M059J (cell line): ENCODE data around the gene CACNA1G. TPM values are rescaled to one million over a fixed set of nuclear protein-coding genes. Genes with fewer than 3 reads are reported as not detected.

Experiments used
- DNase-seq: peaks from one replicate; pipeline ENCODE4 v3.0.0-alpha.2; 2012; ENCODE audit warnings: low read depth
- total RNA-seq: library from RNA; depleted of rRNA; stranded (reverse); fragments of >200 nt; shearing (Covaris generic); gene quantifications from 2 replicates; pipeline ENCODE4 v1.2.3, GENCODE V29; 2014; rRNA removed

CACNA1G gene
- total RNA-seq, result 0.15 TPM in 1 of 2 replicates, not detected in the other

GRCh38 chr17:50560185-50560824 lies at the start of gene CACNA1G:
Gene CACNA1G, plus strand, starts transcription at chr17:50560715. Its CDS starts 745 bp downstream, at chr17:50561460.
- peak; percentile 80 for DNase-seq

- DNase-seq, result peak; percentile 73
Measured at GRCh38 chr17:50511058-50511457, 49.5 kb upstream of the CACNA1G start.

GRCh38 chr17:50513495-50513894 lies 47.0 kb upstream of the CACNA1G start:
- no peak for DNase-seq

GRCh38 chr17:50514388-50514787 lies 46.1 kb upstream of the CACNA1G start:
- DNase-seq, result no peak

GRCh38 chr17:50514936-50515702 lies 45.4 kb upstream of the CACNA1G start:
- no peak for DNase-seq

- no peak for DNase-seq
Measured at GRCh38 chr17:50517011-50517410, 43.5 kb upstream of the CACNA1G start.

- DNase-seq, result no peak
Measured at GRCh38 chr17:50517504-50518383, 42.8 kb upstream of the CACNA1G start.

- DNase-seq, result no peak
Measured at GRCh38 chr17:50518384-50519023, 42.0 kb upstream of the CACNA1G start.

GRCh38 chr17:50519141-50519834 lies 41.2 kb upstream of the CACNA1G start:
- DNase-seq, result peak; percentile 47

- no peak for DNase-seq
Measured at GRCh38 chr17:50520483-50520882, 40.0 kb upstream of the CACNA1G start.

- DNase-seq, result no peak
Measured at GRCh38 chr17:50521514-50521913, 39.0 kb upstream of the CACNA1G start.

- no peak for DNase-seq
Measured at GRCh38 chr17:50522766-50523165, 37.7 kb upstream of the CACNA1G start.

GRCh38 chr17:50523208-50523607 lies 37.3 kb upstream of the CACNA1G start:
- no peak for DNase-seq

- no peak for DNase-seq
Measured at GRCh38 chr17:50524838-50525237, 35.7 kb upstream of the CACNA1G start.

- DNase-seq, result no peak
Measured at GRCh38 chr17:50527155-50527762, 33.3 kb upstream of the CACNA1G start.

GRCh38 chr17:50527949-50528474 lies 32.5 kb upstream of the CACNA1G start:
- DNase-seq, result no peak

GRCh38 chr17:50529849-50530248 lies 30.7 kb upstream of the CACNA1G start:
- no peak for DNase-seq

- no peak for DNase-seq
Measured at GRCh38 chr17:50531428-50532025, 29.0 kb upstream of the CACNA1G start.

- no peak for DNase-seq
Measured at GRCh38 chr17:50532452-50533024, 28.0 kb upstream of the CACNA1G start, which contains the start of gene EPN3. Gene EPN3, plus strand, starts transcription at chr17:50532735. Its CDS starts 3,822 bp downstream, at chr17:50536557.
